GM10266 (cell line): ENCODE data around the gene PES1.

Source experiments
- DNase-seq: peaks from one replicate; pipeline ENCODE4 v3.0.0; 2012; ENCODE audit errors: extremely low spot score
- TF ChIP-seq, protein P1 (sequence below): IDR thresholded peaks from 2 replicates; pipeline ENCODE4 v1.5.1; 2012; ENCODE audit warnings: mild to moderate bottlenecking, low read depth; ENCODE audit not compliant: control insufficient read depth, insufficient read depth; ENCODE audit errors: missing control alignments

PES1 gene

DNA sequence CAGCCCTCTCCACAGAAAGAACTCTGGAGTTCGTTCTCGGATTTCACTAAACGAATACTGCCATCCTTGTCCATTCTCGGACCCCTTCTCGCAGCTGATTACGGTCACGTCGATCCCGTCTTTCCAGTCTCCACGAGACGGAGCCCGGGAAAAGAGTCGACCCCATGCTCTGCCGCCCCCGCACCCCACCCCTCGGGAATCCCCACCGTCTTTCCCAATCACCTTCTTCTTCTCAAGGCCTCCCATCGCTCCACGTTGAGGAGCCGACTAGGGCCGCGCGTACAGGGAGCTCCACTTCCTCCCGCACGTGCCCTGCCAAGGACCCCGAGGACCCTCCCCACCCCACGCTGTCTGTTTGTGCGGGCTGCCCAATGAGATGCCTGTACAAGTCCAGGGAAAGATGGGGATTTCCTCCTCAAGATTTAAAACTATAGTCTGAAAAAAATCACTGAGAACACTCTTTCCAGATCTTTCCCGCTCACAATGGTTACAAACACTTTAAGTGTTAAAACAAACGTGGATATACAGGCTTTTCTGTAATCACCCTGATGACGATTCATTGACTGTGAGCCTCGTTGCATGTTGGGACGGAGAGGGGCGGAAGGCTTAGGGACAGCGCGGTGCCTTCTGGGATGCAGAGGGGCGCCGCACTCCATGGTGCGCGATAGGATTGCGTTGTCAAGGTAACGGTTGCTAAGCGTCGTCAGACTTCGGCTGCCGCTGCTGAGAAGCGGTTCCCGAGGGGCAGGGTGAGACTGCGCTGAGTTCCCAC is at the start of gene PES1:
Gene PES1, minus strand, starts transcription at position 323 of the 772 bp plus-strand sequence. Its CDS starts 77 bp downstream, at position 246.
- peak; percentile 97 for DNase-seq
- TF ChIP-seq, protein P1, sequence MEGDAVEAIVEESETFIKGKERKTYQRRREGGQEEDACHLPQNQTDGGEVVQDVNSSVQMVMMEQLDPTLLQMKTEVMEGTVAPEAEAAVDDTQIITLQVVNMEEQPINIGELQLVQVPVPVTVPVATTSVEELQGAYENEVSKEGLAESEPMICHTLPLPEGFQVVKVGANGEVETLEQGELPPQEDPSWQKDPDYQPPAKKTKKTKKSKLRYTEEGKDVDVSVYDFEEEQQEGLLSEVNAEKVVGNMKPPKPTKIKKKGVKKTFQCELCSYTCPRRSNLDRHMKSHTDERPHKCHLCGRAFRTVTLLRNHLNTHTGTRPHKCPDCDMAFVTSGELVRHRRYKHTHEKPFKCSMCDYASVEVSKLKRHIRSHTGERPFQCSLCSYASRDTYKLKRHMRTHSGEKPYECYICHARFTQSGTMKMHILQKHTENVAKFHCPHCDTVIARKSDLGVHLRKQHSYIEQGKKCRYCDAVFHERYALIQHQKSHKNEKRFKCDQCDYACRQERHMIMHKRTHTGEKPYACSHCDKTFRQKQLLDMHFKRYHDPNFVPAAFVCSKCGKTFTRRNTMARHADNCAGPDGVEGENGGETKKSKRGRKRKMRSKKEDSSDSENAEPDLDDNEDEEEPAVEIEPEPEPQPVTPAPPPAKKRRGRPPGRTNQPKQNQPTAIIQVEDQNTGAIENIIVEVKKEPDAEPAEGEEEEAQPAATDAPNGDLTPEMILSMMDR: no peak

DNA sequence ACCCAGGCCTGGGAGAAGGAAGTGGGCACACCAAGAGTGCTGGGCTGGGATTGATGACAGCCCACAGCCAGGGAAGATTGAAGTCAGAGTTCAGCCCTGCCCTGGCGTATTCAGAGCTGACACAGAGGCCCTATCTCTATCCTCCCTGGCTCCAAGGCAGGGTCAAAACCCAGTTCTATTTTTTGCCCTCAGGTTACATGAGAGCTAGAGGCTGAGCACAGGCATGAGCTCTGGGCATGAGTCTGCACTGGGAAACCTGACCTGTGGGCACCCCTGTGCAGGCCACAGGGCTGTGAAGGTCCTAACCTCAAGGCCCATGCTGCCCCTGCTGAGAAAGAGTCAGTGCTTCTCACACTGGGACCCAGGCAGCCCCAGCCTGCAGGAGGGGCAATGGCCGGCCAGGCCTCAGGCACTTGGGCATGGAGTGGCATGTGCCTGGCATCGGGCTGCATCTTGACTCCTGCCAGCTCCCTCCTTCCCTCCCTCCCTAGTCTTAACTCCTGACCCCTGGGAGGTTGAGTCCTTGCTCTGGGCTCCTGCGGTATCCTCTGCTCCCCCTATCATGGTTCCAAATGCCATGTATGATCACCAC is 49.2 kb upstream of the PES1 start:
- peak; percentile 8 for DNase-seq
- TF ChIP-seq, protein P1: no peak

DNA sequence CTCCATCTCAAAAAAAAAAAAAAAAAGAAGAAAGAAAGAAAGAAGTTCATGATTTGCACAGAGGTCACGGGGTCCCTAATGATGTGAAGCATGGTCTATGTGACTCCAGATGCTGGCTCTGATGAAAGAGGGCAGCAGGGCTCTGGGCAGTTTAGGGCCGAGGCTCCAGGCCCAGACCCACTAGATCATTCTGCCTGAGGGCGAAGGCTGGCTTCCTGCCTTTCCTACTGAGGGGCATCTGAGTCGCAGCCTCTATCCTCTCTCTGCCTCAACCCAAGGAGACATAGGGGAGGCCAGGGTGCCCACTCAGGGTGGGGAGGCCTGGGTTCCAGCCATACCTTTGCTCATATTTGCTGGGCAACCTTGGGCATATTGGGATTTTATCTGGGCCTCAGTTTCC is 48.7 kb upstream of the PES1 start:
- TF ChIP-seq, protein P1: no peak
- DNase-seq: peak; percentile 8

- TF ChIP-seq, protein P1: no peak
- peak; percentile 11 for DNase-seq
Observed at GRCh38 chr22:30637701-30638114, 46.0 kb upstream of the PES1 start.

DNA sequence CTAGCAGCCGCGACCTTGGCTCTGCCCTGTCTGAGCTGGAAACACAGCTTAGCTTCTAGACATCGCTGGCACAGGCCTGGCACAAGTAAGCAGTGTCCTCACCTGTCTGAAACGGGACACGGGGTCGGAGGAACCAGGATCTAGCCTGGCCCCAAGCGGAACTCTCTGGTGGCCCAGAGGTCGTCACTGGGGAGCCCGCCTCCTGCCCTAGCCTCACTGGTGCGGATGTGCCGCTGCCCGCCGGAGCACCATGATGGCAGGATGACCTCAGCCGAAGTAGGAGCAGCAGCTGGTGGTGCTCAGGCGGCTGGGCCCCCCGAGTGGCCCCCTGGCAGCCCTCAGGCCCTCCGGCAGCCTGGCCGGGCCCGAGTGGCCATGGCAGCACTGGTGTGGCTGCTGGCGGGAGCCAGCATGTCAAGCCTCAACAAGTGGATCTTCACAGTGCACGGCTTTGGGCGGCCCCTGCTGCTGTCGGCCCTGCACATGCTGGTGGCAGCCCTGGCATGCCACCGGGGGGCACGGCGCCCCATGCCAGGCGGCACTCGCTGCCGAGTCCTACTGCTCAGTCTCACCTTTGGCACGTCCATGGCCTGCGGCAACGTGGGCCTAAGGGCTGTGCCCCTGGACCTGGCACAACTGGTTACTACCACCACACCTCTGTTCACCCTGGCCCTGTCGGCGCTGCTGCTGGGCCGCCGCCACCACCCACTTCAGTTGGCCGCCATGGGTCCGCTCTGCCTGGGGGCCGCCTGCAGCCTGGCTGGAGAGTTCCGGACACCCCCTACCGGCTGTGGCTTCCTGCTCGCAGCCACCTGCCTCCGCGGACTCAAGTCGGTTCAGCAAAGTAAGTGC is 44.7 kb upstream of the PES1 start:
- TF ChIP-seq, protein P1: no peak
- peak; percentile 26 for DNase-seq

DNA sequence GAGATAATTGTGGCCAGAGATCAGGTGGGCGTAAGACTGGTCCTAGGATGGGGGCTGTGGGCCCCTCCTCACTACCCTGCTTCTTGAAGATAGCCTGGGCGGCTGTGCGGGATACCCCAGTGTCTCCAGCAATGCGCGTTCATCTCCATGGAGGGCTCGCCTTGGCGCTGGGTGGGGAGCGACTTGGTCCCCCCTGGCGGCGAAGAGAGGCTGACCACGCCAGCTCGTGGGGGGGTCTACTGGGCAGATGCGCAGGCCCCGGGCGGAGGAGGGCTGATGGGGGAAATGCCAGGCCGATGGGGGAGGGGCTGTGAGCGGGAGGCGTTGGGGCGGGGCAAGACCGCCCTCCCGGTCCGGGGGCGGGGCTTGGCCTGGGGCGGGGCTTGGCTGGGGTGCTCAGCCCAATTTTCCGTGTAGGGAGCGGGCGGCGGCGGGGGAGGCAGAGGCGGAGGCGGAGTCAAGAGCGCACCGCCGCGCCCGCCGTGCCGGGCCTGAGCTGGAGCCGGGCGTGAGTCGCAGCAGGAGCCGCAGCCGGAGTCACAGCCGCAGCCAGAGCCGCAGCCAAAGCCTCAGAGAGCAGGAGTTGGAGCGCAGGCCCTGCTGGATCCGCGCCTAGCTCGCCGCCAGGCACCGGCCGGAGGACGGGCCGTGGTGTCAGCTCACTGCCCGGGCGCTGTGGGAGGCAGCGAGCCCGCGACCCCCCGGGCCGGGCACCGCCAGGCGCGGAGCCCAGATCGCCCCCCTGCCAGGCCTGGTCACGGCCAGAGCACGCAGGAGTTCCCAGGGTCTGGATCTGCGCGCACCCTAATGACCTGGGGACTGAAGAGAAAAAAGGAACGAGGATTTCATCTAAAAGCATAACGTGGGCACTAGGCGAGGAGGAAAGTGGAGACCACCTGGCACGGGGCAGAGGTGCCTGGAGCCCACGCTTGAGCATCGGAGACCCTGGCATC is 43.8 kb upstream of the PES1 start, which contains the start of gene SLC35E4:
Gene SLC35E4, plus strand, starts transcription at position 509 of the 953 bp plus-strand sequence. CDS start 670 bp downstream, outside the sequence.
- TF ChIP-seq, protein P1: peak; percentile 28
- DNase-seq: peak; percentile 99
